SK-N-SH treated with all-trans-retinoic acid at 6 μM for 48 hours (cell line): ENCODE measurements around the gene ARMH3.
"Not testable (repeated sequence)": the region's sequence is repeated elsewhere in the genome, so short reads cannot be mapped to it uniquely, and the experiment has no call there.

Experiments
- ARNTL ChIP-seq: fragments of 450-650 bp; formaldehyde crosslinking; IDR thresholded peaks from 2 replicates; pipeline ENCODE4 v1.5.0; 2020; ENCODE audit warnings: low read depth, mild to moderate bottlenecking, moderate library complexity, borderline replicate concordance
- CSDC2 ChIP-seq: fragments of 250-450 bp; sonication (Bioruptor Pico); IDR thresholded peaks from 2 replicates; pipeline ENCODE4 v1.5.0; 2020; ENCODE audit warnings: mild to moderate bottlenecking, moderate library complexity
- ESRRG ChIP-seq: fragments of 250-450 bp; sonication (Bioruptor Pico); IDR thresholded peaks from 2 replicates; pipeline ENCODE4 v1.6.1; 2021; ENCODE audit warnings: mild to moderate bottlenecking
- ISL1 ChIP-seq: fragments of 250-450 bp; sonication (Bioruptor Pico); IDR thresholded peaks from 2 replicates; pipeline ENCODE4 v2.1.2; 2022; ENCODE audit warnings: mild to moderate bottlenecking, moderate library complexity
- PATZ1 ChIP-seq: fragments of 250-450 bp; sonication (Bioruptor Pico); IDR thresholded peaks from 2 replicates; pipeline ENCODE4 v1.8.0; 2020; ENCODE audit warnings: mild to moderate bottlenecking, moderate library complexity, borderline replicate concordance
- PPARA ChIP-seq: fragments of 250-450 bp; sonication (Bioruptor Pico); IDR thresholded peaks from 2 replicates; pipeline ENCODE4 v1.5.0; 2020; ENCODE audit warnings: mild to moderate bottlenecking, borderline replicate concordance
- RARB ChIP-seq: fragments of 250-450 bp; sonication (Bioruptor Pico); IDR thresholded peaks from 2 replicates; pipeline ENCODE4 v1.8.0; 2021; ENCODE audit warnings: mild to moderate bottlenecking, moderate library complexity
- SNAI2 ChIP-seq: fragments of 250-450 bp; sonication (Bioruptor Pico); IDR thresholded peaks from 2 replicates; pipeline ENCODE4 v1.5.0; 2020; ENCODE audit warnings: mild to moderate bottlenecking, moderate library complexity
- TOX ChIP-seq: fragments of 250-450 bp; sonication (Bioruptor Pico); IDR thresholded peaks from 2 replicates; pipeline ENCODE4 v1.8.0; 2021; ENCODE audit warnings: mild to moderate bottlenecking, moderate library complexity, borderline replicate concordance
- TSHZ2 ChIP-seq: fragments of 250-450 bp; sonication (Bioruptor Pico); IDR thresholded peaks from 2 replicates; pipeline ENCODE4 v1.5.0; 2020; ENCODE audit warnings: mild to moderate bottlenecking, moderate library complexity
- ZC3H10 ChIP-seq: fragments of 250-450 bp; sonication (Bioruptor Pico); IDR thresholded peaks from 2 replicates; pipeline ENCODE4 v1.5.1; 2021; ENCODE audit warnings: mild to moderate bottlenecking, moderate library complexity
- ZFP30 ChIP-seq: fragments of 450-650 bp; formaldehyde crosslinking; IDR thresholded peaks from 2 replicates; pipeline ENCODE4 v1.5.0; 2022; ENCODE audit warnings: mild to moderate bottlenecking, moderate library complexity
- ZNF565 ChIP-seq: fragments of 450-650 bp; formaldehyde crosslinking; conservative IDR thresholded peaks from 2 replicates; pipeline ENCODE4 v1.5.0; 2020; ENCODE audit warnings: low read depth, mild to moderate bottlenecking, moderate library complexity
- ZNF8 ChIP-seq: fragments of 450-650 bp; formaldehyde crosslinking; IDR thresholded peaks from 2 replicates; pipeline ENCODE4 v1.5.0; 2020; ENCODE audit warnings: mild to moderate bottlenecking, moderate library complexity

- not testable (repeated sequence) for TF ChIP-seq ZFP30 (CRISPR knock-in tag); TOX; RARB; TSHZ2 (CRISPR knock-in tag); ARNTL (CRISPR knock-in tag); ZNF565; ZC3H10 (CRISPR knock-in tag); ZNF8; ESRRG (CRISPR knock-in tag); PATZ1 (CRISPR knock-in tag); PPARA (CRISPR knock-in tag); ISL1 (CRISPR knock-in tag); SNAI2 (CRISPR knock-in tag); CSDC2
These were observed 20.2 kb downstream of the ARMH3 start for GRCh38 chr10:102035807-102036206.
